A549 (cell line): Measurements from ENCODE around the gene PIGO.

ENCODE experiments used
- CBX2 ChIP-seq: fragments of 200-600 bp; sonication (generic); IDR thresholded peaks from 2 replicates; pipeline ENCODE4 v1.6.1; 2016; ENCODE audit warnings: low read depth, mild to moderate bottlenecking, borderline replicate concordance
- CTCF ChIP-seq: fragments of >200 bp; sonication (Bioruptor Twin); formaldehyde crosslinking; IDR thresholded peaks from 3 replicates; pipeline ENCODE4 v1.5.1; 2016
- EP300 ChIP-seq, 2 experiments: fragments of >200 bp; sonication (Bioruptor Twin); formaldehyde crosslinking; IDR thresholded peaks; 2 replicates in 1 of 2; 3 replicates in 1 of 2; pipeline ENCODE4 v1.6.1; 2016 to 2017
- ESRRA ChIP-seq: fragments of 150-350 bp; IDR thresholded peaks from 2 replicates; pipeline ENCODE4 v1.6.1; 2014; ENCODE audit warnings: mild to moderate bottlenecking, low read length, borderline replicate concordance
- JUNB ChIP-seq: fragments of >200 bp; sonication (Bioruptor Twin); formaldehyde crosslinking; IDR thresholded peaks from 2 replicates; pipeline ENCODE4 v1.6.1; 2016
- KDM1A ChIP-seq: fragments of 200-600 bp; sonication (generic); IDR thresholded peaks from 2 replicates; pipeline ENCODE4 v1.6.1; 2016; ENCODE audit warnings: low read depth, mild to moderate bottlenecking
- MAFK ChIP-seq: fragments of 450-650 bp; IDR thresholded peaks from 2 replicates; pipeline ENCODE4 v1.6.1; 2014; ENCODE audit not compliant: partially characterized antibody
- MYC ChIP-seq: IDR thresholded peaks from 2 replicates; pipeline ENCODE4 v1.6.1; 2012; ENCODE audit warnings: mild to moderate bottlenecking, inconsistent platforms, low read length, improper control_type of control experiment, borderline replicate concordance
- NPAS2 ChIP-seq: fragments of 250-450 bp; sonication (Bioruptor Pico); IDR thresholded peaks from 2 replicates; pipeline ENCODE4 v1.8.0; 2022; ENCODE audit warnings: mild to moderate bottlenecking, moderate library complexity, borderline replicate concordance
- POLR2A ChIP-seq: IDR thresholded peaks from 2 replicates; pipeline ENCODE4 v1.6.1; 2012; ENCODE audit warnings: mild to moderate bottlenecking, low read length
- POLR2AphosphoS2 ChIP-seq: conservative IDR thresholded peaks from 2 replicates; pipeline ENCODE4 v1.6.1; 2012; ENCODE audit warnings: low read length, improper control_type of control experiment, inconsistent platforms
- RCOR1 ChIP-seq: fragments of 150-350 bp; IDR thresholded peaks from 2 replicates; pipeline ENCODE4 v1.6.1; 2014; ENCODE audit warnings: antibody characterized with exemption, low read length, low read depth
- SMC3 ChIP-seq: fragments of >200 bp; sonication (Bioruptor Twin); formaldehyde crosslinking; IDR thresholded peaks from 3 replicates; pipeline ENCODE4 v1.6.1; 2018; ENCODE audit warnings: inconsistent platforms
- USF2 ChIP-seq: fragments of 450-650 bp; IDR thresholded peaks from 2 replicates; pipeline ENCODE4 v1.6.1; 2014; ENCODE audit warnings: antibody characterized with exemption

- TF ChIP-seq MAFK (no peak), POLR2AphosphoS2 (no peak), CTCF (no peak), MYC (0 out of 2 replicates have a peak, but pooled peaks have one; percentile 29), SMC3 (no peak), NPAS2 (no peak), CBX2 (no peak), USF2 (no peak), KDM1A (no peak), ESRRA (no peak), EP300 (IDR thresholded peaks at IDR 0.05) (no peak), POLR2A (peak; percentile 66), RCOR1 (no peak), JUNB (no peak)
Observed at GRCh38 chr9:35111001-35111933, 14.9 kb upstream of the PIGO start.
